NB4 (cell line): ENCODE measurements around the gene FUT8.

Experiments
- MYC ChIP-seq: IDR thresholded peaks from 2 replicates; pipeline ENCODE4 v1.6.1; 2011; ENCODE audit warnings: low read depth, low read length
- POLR2A ChIP-seq: IDR thresholded peaks from 2 replicates; pipeline ENCODE4 v1.6.1; 2011; ENCODE audit warnings: mild to moderate bottlenecking; ENCODE audit not compliant: insufficient read length; ENCODE audit errors: extremely low read depth
- TF ChIP-seq, protein P1 (sequence below): IDR thresholded peaks from one replicate; pipeline ENCODE4 v1.5.1; 2012; ENCODE audit warnings: low read depth, low read length
- TF ChIP-seq, protein P2 (sequence below): IDR thresholded peaks from 2 replicates; pipeline ENCODE4 v1.6.1; 2011; ENCODE audit warnings: low read depth, low read length

DNA sequence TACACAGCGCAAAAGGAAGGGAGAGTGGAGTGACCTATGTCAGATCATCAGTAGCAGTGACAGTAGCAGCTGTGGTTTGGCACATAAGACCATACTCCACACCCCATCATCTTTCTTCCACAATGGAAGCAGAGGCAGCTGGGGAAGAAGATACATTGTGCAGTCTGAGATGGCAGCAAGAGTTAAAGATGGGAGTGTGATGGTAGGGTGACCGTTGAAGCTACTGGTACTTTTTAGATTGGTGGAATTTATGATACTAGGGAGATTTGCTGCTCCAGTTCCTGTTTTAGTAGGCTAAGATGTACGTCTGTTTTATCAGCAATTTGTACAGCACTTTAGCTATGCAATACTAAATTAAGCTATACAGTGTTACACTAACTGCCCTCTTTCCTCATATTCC, 291.0 kb downstream of the FUT8 start:
- TF ChIP-seq, protein P1, sequence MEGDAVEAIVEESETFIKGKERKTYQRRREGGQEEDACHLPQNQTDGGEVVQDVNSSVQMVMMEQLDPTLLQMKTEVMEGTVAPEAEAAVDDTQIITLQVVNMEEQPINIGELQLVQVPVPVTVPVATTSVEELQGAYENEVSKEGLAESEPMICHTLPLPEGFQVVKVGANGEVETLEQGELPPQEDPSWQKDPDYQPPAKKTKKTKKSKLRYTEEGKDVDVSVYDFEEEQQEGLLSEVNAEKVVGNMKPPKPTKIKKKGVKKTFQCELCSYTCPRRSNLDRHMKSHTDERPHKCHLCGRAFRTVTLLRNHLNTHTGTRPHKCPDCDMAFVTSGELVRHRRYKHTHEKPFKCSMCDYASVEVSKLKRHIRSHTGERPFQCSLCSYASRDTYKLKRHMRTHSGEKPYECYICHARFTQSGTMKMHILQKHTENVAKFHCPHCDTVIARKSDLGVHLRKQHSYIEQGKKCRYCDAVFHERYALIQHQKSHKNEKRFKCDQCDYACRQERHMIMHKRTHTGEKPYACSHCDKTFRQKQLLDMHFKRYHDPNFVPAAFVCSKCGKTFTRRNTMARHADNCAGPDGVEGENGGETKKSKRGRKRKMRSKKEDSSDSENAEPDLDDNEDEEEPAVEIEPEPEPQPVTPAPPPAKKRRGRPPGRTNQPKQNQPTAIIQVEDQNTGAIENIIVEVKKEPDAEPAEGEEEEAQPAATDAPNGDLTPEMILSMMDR, result no peak
- TF ChIP-seq MYC, result no peak
- TF ChIP-seq, protein P2, sequence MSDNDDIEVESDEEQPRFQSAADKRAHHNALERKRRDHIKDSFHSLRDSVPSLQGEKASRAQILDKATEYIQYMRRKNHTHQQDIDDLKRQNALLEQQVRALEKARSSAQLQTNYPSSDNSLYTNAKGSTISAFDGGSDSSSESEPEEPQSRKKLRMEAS, result no peak
- TF ChIP-seq POLR2A, result no peak
